Stromal cell of bone marrow (primary cell): ENCODE measurements around the gene NMUR2.

ENCODE experiments used
- DNase-seq: peaks from one replicate; pipeline ENCODE4 v3.0.0-alpha.2; 2012; ENCODE audit warnings: low read depth

The NMUR2 gene

DNA sequence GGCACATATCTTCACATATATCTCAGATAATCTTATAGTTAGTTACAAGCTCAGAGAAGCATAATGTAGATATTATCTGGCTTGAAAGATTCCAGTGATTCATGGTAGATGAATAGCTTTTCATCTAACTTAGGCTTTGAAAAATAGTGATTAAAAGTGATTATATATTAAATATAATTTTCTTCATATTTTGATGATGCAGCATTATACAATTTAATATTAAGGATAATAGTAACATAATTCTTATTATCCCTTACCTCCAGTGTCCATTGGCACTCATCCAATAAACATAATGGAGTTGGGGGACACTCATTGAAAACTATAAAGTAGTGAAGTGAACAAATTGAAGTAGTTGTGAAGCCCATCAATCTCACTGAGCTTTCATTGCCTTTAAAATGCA lies 35.8 kb downstream of the NMUR2 start:
- DNase-seq = no peak

DNA sequence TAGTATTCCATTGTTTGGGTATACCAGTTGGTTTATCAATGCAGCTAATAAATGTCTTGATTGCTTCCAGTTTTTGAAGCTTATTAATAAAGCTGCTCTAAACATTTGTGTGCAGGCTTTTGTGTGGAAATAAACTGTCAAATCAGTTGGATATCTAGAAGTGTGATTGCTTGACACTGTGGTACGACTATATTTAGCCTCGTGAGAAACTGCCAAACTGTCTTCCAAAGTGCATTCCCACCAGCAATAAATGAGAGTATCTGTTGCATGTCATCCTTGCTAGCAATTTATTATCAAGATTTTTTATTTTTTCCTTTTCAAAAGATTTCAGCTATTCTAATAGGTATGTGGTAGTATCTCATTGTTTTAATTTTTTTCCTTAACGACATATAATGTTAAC lies 37.5 kb downstream of the NMUR2 start:
- DNase-seq = no peak

DNA sequence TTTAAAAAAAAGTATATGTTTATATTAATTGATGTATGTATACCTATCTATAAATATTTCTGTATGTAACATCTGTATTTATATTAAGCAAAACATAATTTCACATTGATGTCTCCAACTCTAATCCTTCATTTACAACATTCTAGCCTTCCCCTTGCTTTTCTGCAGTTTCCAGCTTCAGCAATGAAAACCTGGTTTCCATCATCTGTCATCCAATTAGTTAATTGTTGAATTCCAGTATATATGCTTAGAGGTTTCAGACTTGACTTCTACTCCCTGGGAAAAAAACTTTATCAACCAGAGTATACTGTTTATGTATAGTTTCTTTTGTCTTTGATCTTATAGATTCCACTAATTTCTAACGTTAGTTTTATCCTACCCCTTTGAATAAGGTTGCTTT lies 38.4 kb downstream of the NMUR2 start:
- no peak for DNase-seq

DNA sequence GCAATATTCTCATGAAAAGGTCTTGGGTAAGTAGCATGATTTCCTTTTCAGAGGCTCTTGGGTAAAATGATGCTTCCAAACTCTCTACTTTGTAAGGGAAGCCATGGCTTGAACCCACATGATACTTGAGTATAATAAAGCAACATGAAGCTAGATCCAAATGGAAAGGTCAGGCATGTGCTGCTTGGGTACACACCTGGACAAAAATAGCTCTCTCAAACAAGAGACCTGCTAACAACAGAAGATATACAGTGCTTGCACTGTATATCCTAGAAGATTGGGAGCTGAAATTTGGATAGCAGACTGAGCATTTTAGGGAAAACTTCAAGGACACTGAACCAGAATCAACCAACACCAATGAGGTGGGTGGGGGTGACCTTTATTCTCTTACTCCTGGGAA lies 40.2 kb downstream of the NMUR2 start:
- no peak for DNase-seq

DNA sequence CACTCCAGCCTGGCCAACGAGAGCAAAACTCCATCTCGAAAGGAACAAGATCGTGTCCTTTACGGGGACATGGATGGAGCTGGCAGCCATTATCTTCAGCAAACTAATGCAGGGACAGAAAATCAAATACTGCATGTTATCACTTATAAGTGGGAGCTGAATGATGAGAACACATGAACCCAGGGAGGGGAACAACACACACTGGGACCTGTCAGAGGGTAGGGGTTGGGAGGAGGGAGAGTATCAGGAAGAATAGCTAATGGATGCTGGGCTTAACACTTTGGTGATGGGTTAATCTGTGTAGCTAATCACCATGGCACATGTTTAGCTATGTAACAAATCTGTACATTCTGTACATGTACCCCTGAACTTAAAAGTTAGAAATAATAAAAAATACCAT lies 40.9 kb downstream of the NMUR2 start:
- DNase-seq = no peak

DNA sequence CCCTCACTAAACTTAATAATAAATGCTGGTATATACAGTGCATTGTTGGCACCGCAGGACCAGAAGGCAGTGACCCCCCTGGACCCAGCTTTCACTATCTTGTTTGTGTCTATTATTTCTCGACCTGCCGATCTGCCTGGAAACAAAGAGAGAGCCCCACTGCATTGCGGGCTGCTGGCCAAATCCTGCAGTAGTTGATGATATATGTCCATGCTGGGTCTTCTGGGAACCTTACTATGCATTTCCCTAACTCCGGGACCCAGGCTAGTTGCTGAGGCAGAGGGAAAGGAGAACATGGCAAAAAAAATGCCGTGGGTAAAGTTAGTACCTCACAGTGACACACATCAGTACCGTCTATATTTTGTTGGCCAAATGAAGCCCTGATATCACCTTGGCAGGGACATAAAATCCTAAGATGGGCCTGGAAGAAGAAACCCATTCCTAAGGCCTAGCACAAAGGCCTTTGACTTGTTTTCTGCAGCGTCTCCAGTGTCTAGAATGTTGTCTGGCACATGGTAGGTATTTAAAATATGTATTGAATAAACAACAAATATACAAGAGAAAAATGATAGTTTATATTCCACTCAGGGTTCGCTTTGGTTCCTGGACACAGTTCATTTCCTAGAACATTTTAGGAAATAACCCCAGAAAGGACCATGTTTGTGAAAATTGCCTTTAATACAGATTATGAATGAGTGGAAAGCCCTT lies 46.1 kb downstream of the NMUR2 start:
- no peak for DNase-seq

DNA sequence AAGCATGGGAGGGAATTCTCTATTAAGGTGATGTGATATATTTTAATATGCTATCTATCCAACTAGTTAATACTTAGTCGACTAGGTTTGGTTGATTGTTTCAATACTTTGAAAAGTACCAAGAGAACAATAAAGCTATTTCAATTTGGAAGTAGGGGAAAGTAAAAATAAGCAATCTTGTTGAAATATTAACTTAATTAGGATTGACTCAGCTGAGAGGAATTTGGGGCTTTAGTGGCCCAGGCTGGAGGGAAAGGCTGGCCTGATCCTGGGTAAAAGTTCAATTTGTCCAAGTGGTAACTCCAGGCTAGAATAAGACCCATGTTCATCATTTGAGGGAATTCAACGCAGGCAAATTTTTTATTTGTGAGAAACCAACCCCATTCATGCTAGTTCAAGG lies 48.6 kb downstream of the NMUR2 start:
- no peak for DNase-seq

DNA sequence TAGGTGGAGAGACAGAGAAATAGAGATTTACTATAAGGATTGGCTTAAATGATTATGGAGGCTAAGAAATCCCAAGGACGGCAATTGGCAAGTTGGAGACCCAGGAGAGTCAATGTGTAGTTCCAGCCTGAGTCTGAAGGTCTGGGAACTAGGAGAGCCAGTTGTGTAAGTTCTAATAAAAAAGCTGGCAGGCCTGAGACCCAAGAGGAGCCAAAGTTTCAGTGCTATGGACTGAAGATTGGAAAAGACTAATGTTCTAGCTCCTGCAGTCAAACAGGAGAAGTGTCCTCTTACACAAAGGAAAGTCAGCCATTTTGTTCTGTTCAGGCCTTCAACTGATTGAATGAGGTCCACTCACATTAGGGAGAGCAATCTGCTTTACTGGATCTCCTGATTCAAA lies 50.0 kb downstream of the NMUR2 start:
- DNase-seq = no peak

DNA sequence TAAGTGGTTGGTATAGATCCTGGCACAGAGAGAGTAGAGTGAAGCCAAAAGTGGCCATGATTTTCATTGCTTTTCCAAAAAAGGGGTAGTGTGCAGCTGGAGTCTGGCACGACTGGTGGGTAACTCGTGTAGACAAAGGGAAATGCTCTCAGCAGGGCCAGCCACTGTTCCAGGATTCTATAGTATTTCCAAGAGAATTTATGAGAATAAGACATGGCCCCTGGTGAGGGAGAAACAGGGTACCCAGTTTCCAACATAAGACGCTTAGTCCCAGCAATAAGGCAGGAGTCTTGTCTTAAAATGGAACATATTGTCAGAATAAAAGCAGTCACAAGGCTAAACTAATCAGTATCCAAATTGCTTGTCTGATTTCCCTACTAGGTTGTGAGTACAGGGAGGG lies 52.1 kb downstream of the NMUR2 start:
- DNase-seq = no peak

DNA sequence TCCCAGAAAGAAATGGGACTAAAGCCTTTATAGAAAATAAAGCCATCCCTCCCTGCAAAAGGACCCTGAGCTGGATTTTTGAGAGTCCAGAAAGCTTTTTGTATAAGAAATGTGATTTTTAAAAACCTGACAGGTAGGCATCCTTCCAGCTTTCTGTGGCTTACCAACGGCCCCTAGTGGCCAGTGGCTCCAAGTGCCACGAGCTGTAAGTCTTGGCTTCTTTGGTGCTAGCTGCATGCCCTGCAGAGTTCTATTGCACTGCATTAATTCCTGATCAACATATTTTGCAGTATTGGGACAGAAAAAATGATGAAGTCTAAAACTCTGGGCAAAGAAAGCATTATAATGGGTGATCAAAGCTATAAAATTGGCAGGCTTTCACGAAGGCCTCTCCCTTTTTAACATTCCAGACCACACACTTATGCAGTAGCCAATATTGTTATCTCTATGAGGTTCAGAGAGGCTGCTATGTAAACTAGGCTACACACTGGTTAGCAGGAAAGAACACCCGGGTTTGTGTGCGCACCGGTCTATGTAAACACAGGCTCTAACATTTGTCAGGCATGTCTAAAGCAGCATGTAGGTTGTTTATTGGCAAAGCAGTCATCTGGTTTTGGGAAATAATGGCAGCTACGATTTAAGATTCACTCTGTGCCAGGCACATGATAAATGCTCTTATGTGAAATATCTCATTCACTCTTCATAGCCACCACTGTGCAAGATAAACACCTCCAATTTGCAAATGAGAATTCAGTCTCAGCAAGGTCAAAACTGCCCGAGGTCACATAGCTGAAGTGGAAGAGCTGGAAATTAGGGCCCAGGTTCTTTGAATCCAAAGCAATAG lies 55.2 kb downstream of the NMUR2 start:
- peak; percentile 13 for DNase-seq
